ENCODE data around the gene HEATR5A.

GRCh38 chr14:31401369-31401932, 18.9 kb downstream of the HEATR5A start:
- no peak for TF ChIP-seq ZNF256 (CRISPR knock-in tag; conservative IDR thresholded peaks at IDR 0.05)
- no peak for TF ChIP-seq CBX1 (IDR thresholded peaks at IDR 0.05; ENCODE audit: low read depth)
- TF ChIP-seq POLR2AphosphoS5 (IDR thresholded peaks at IDR 0.05; ENCODE audit: low read depth, low read length): no peak
- no peak for TF ChIP-seq EP300 (IDR thresholded peaks at IDR 0.05; ENCODE audit: low read depth in 2 of 2, low read length in 2 of 2)
- TF ChIP-seq EP300 (CRISPR knock-in tag; IDR thresholded peaks at IDR 0.05; ENCODE audit: borderline replicate concordance): no peak
- TF ChIP-seq TCF7L2 (IDR thresholded peaks at IDR 0.05; ENCODE audit: low read depth, low read length): no peak
- no peak for TF ChIP-seq BATF2 (CRISPR knock-in tag; IDR thresholded peaks at IDR 0.05)
